HL-60/S4 treated with phorbol 12-myristate 13-acetate at 8.2 ng/mL for 4 days and 3 days (cell line): ENCODE measurements around the gene NARF.

Source experiments
- in situ Hi-C: fragments of 300-500 bp; cut with MboI; formaldehyde crosslinking; loops from 2 replicates; pipeline ENCODE4 v1.15.0; 2022; ENCODE audit warnings: low sequenced_read_pairs

The NARF gene

DNA sequence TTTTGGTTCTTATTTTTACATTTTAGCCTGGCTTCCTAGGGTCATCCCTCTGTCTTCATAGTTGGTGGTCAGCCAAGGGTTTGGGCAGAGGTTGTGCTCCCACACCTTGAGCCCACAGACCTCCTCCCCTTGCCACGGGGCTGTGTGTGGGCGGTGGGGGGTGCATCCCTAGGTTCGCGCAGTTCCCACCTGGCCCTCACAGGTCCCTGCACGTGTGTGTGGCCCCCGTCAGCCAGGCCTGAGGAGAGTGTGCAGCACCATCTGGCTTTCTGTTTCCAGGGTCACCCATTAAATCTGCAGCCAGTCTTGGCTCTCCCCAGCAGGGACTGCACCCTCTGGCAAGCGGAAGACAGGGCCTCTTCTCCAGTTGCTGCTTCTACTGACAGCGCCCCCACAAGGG, 26.5 kb upstream of the NARF start:
- in situ Hi-C loops = no loop called here

DNA sequence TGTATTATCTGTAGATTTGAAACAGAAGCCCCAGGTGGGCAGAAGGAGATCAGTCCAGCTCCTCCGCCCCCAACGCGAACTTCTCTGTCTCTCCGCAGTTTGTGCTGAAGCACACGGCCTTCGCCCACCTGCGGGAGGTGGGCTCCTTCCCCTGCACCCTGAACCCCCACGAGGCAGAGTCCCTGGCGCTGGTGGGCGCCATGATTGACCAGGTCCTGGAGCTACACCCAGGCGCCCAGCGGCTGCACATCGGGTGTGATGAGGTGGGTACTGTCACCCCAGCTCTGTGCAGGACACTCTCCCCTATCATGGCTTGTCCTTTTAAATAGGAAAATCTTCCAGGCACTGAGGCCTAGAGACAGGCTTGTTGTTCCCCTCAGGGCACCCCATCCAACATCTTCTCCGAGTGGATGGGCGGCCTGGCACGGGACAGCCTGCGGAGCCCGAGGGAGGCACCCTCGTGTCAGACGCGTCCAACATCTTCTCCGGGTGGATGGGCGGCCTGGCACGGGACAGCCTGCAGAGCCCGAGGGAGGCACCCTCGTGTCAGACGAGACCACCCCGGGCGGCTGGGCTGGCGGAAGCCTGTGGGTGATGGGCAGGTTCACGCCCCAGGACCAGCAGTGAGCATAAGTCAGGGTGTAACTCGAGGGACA, 24.9 kb upstream of the NARF start:
- in situ Hi-C loops = no loop called here

DNA sequence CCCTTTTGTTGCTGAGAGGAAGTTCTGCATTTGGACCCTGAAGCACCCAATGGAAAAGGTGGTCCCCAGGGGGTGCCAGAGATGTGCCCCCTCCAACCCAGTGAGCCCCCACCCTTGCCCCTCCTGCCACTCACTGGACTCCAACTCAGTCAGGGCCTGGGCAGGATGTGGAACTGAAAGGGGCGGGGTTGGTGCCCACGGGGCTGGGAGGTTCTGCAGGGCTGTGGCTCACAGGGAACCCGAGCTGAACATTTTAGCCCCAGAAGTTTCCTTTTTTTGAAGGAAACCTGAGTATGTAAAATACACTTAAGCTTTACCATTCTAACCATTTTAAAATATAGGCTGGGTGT, 24.4 kb upstream of the NARF start:
- in situ Hi-C loops = no loop called here

DNA sequence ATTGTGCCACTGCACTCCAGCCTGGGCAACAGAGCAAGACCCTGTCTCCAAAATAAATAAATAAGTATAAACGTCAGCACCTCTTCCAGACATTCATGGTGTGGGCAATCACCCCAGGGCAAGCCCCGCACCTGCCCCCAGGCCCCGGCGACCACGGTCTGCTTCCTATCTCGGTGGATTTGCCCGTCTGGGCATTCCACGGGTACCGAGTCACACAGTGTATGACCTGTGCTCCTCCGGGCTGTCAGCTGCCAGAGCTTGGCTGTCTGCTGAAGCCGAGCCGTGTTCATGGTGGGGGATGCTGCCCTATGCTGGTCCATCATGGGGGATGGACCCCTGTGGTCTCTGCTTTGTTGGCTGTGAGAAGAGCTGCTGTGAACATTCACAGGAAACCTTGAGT, 23.4 kb upstream of the NARF start:
- in situ Hi-C loops = no loop called here

DNA sequence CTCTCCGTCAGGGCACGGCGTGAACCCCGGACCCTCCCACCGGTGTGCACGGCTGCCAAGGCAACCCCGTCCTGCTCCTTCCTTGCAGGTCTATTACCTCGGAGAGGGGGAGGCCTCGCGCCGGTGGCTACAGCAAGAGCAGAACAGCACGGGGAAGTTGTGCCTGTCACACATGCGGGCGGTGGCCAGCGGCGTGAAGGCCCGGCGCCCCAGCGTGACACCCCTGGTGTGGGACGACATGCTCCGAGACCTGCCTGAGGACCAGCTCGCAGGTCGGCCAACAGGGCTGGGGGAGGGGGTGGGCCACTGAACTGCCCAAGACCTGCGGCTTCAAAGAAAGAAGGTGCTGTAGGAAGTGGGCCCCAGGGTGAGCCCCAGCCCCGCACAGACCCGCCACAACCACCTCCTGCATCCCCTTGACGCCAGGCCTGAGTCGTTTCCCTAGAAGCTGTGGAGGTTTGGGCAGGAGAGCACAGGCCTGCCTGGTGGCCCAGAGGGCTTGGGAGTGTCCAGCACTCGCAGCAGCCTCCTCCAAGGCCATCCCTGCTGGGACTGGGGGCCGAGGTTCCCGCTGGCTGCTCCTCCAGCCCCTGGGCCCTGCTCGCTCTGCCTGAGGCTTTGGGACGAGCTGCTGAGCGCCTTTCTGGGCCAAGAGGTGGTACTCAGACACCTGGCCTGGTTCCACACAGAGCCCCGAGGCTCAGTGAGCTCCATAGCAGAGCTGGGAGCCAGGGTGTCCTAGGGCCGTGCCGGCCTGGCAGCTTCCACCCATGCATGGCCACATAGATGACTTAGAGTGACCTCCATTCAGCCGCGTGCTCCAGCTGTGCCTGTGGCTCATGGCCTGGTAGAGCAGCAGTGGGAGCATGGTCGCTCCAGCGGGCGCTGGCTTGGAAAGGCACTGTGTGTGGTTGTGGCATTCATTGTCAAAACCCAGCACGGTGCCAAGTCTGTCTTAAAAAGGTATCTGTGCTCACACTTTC, 22.6 kb upstream of the NARF start:
- in situ Hi-C loops = no loop called here

DNA sequence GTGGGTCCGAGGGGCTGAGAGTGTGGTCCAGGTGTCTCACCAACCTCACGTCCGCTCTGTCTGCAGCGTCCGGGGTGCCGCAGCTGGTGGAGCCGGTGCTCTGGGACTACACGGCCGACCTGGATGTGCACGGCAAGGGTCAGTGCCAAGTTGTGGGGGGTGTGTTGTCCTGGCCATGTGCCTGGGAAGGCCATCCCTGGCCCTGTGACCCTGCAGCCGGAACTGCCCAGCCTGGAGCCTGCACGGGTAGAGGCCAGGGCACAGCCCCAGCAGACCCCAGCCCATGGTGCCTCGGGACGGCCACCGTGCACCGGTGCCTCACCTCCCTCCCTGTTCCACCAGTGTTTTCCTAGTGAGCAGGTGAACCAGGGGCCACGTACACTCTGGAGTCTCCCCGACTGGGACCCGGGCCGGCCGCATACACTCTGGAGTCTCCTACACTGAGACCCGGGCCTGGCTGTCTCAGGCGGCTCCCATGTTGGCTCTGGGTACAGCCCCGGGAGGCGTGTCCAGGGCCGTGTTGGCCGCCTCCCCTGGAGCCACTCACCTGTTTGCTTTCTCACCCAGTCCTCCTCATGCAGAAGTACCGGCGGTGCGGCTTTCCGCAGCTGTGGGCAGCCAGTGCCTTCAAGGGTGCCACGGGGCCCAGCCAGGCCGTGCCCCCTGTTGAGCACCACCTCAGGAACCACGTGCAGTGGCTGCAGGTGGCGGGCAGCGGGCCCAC, 21.8 kb upstream of the NARF start:
- in situ Hi-C loops = no loop called here

DNA sequence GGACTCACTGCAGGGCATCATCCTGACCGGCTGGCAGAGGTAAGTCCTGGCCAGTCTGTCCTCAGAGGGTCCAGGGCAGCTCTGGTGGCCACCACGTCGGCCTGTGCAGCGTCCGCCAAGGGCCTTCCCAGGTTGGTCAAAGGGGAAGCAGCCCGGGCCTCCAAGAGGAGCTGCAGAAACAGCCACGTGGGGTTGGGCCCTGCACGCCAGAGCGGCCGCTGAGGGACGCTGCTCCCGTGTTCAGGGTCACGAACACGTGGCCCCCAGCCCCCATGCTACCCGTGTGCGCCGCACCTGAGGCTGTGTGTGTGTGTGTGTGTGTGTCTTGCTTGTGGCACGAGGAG, 21.2 kb upstream of the NARF start:
- in situ Hi-C loops = no loop called here

DNA sequence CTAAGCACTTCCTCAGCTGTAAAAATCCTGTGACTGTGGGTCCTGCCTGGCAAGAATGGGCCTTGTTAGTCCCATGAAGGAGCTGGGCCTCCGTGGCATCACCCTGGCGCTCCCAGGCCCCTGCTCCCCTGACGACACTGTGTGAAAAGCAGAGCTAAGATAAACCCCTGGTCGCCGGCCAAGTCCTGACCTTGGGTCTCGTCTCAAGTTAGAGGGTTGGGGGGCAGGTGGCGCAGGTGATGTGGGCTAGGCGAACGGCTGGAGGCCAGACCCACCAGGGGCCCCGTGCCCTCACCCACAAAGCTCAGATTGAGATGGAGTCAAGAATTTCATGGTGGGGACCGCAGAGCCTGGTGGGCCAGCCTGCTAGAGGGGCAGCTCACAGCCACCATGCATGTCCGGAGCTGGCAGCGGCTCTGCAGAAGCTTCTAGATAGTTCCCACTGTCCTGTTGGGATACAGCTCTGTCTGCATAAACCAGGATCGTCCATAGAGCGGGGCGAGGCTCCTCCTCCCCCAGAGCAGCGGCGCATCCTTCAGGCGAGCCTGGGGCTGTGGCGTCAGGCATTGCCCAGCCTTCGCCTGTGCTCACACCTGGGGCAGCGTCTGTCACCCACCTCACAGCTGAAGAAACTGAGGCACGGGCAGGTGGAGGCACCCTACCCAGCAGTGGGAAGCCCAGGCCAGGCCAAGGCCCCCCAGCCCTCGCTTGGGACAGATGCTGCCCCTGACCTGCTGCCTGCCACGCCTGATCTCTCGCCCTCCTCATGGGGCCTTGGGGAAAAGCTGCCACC, 19.9 kb upstream of the NARF start:
- in situ Hi-C loops = no loop called here

DNA sequence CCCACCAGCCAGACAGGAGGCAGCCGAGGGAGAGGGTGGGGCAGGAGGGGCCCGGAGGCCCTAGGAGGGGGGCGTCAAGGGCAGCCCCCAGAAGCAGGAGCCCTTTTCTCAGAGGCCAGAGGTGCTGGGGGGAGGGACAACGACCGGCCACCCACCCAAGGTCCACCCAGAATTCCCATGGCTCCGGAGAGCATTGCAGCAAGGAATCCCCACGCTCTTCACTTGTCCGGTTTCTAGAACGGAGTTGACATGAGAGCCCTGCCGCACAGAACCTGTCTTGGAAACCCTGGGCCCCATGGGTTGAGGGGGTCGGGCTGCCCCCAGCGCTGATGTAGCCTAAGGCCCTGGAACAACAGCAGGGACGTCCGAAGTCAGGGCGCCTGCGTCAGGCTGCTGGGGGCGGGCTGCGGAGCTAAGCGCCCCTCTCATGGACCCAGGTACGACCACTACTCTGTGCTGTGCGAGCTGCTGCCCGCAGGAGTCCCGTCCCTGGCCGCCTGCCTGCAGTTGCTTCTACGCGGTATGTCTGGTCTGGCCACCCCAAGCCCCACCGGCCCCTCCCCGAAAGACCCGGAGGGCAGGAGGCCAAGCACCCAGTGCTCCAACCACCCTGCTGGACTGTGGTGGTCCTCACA, 19.2 kb upstream of the NARF start:
- in situ Hi-C loops = no loop called here

DNA sequence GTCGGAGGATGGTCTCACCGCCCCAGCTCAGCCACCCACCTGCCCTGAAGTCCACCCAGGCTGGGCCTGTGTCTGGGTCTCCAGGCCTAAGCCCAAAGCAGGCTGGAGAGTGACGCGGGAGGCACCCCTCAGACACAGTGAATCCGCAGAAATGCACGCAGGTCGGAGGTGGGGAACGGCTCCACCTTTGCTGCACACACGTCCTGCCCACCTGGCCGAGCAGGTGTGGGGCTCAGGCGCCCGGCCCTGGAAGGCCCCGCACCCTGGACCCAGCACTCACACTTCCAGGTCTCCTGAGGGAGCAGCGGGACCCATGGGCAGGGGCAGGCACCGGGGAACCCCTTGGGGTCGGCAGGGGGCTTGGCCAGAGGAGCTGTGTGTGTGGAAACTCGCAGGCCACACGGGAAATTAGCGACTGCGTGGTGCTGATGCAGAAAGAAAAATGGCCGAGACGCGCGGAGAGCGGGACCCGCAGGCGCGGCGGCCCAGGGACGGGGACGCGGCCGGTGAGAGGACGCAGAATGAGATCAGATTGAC, 18.6 kb upstream of the NARF start:
- in situ Hi-C loops = no loop called here

DNA sequence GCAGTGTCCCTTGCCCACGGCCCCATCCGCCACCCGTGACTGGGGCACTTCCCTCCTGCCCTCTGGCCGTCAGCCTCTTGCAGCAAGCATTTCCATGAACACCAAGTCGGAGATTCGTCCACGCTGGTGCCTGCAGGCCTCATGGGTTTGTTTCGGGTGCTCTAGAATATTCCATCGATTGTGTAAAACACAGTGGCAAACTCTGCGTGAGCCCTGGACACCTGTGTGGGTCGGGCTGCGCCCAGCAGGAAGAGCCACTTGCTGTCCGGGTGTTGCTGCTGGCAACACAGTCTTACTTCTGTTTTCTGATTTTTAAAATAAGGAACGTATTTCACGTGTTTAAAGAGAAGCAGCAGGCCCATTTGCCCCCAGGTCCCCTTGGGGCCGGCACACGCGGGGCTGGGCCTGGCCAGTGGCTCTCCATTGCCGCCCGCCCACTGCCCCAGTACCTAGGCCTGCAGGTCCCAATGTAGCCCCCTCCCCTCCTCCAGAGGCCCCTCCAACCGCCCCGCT, 18.0 kb upstream of the NARF start:
- in situ Hi-C loops = no loop called here

DNA sequence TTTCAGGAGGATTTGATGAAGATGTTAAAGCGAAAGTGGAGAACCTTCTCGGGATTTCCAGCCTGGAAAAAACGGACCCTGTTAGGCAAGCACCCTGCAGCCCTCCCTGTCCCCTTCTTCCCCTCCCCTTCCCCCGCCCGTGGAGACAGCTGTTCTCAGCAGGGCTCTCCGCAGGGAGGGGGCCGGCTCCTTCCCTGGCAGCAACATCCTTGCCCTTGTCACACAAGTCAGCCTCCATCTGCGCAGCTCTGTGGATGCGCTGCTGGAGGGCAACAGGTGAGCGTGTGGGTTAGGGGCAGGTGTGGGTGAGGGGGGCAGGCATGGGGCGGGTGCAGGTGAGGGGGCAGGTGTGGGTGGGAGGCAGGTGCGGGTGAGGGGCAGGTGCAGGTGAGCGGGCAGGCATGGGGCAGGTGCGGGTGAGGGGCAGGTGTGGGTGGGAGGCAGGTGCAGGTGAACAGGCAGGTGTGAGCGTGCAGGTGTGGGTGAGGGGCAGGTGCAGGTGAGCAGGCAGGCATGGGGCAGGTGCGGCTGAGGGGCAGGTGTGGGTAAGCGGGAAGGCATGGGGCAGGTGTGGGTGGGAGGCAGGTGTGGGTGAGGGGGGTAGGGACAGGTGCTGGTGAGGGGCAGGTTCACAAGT, 17.4 kb upstream of the NARF start:
- in situ Hi-C loops = no loop called here

DNA sequence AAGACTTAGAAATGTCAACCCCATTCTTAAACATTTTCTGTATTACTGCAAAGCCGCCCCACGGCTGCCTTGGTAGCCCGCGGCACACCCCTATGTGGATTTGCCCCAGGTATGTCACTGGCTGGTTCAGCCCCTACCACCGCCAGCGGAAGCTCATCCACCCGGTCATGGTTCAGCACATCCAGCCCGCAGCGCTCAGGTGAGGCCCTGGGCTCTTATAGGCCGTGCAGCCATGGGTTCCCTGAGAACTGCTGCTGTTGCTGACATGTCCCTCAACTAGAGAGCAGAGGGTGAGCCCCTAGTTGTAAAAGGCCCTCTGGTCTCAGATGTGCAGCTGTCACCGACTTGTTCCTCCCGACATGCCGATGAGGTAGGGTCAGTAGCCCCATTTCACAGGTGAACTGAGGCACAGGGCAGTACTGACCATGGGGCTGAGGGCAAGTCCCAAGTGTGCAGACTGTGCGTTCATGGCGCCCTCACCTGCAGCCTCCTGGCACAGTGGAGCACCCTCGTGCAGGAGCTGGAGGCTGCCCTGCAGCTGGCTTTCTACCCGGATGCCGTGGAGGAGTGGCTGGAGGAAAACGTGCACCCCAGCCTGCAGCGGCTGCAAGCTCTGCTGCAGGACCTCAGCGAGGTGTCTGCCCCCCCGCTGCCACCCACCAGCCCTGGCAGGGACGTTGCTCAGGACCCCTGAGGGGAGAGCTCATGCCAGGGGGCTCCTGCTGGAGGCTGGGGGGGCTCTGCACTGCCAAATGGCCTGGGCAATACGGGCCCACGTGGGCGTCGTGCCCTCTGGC, 16.7 kb upstream of the NARF start:
- in situ Hi-C loops = no loop called here

DNA sequence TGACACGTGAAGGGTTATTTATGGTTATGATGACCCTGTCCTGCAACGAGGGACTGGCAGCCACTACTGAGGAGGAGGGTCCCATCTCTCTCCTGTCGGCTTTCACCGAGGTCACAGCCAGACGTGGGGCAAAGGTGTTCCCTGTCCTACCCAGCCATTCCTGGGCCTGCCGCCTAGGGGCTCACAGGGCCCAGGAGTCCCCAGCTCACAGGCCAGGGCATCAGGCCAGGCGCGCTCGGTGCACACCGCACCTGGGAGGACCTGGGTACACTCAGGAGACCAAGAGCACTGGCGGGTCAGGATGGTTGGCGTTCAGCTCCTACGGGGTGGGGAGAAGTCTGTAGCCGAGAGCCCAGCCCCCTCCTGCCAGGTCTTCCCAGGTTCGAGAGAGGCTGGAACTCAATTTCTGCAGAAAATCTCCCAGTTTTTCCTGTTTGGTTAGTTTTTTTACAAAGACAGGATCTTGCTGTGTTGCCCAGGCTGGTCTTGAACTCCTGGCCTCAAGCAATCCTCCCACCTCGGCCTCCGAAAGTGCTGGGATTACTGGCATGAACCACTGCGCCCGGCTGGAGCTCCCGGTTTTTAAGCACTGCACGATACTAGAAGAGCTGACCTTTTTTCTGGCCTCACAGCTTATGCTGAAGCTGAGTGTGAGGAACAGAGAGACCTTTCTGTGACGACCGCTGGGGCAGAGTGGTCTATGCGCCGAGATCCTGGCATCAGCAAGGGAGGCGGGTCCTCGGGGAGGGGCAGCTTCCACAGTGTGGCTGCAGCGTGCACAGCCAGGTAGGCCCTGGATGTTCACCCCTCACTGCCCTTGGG, 15.7 kb upstream of the NARF start:
- in situ Hi-C loops = no loop called here

DNA sequence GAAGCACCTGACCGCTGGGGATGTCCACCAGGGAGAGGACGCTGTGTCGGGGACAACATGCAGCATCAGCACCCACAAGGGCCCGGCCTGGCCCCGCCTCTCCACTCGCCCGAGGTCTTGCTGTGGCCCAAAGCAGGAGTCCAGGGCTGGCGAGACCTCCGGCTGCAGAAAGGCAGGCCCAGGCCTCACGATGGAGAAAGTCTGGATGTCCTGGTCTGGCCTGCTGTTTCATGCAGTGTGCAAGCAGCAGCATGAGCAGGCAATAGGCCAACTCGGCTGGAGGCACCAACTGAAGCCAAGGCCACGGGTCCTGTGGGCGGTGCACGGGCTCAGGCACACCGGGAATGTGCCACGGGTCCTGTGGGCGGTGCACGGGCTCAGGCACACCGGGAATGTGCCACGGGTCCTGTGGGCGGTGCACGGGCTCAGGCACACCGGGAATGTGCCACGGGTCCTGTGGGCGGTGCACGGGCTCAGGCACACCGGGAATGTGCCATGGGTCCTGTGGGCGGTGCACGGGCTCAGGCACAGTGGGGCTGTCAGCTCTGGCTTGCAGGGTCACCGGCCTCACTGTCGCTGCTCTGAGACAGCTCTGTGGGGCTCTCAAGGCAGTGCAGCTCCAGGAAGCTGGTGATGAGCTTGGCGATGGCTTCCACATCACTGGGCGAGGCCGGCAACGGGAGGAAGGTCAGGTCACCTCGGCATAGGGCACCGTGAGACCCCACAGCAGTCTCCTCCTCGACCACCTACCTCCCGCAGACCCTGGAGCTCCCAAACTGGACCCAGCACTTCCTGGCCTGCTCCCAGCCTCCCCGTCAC, 14.9 kb upstream of the NARF start:
- in situ Hi-C loops = no loop called here

DNA sequence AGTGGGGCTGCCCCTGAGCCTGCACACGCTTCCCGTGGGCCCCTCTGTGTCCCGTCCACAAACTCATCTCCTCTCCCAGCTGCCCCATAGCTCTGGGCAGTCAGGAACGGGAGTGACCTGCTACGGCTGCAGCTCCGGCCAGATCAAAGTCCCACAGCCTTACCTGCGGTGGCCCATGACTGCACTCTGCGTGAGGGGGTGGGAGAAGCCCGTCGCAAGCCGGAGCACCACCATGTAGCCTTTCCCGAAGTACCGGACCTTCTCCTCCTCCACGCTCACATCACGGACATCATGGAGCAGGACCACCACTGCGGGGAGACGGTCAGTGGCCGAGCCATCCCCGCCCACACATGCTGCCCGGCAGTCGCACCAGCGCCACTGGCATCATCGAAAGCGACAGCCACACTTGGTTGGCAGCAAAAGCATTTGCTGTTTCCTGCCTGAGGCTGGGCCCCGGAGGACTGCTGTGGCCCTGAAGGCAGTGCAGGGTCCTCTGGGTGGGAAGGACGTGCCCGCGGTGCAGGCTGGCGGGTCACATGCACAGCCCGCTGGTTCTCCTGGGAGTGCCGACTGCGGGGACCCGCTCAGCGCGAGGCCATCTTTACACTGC, 14.2 kb upstream of the NARF start:
- in situ Hi-C loops = no loop called here
